SH-SY5Y (cell line): ENCODE data around the gene FXYD7.

Experiments
- GATA2 ChIP-seq: IDR thresholded peaks from 2 replicates; pipeline ENCODE4 v1.6.1; 2011; ENCODE audit warnings: mild to moderate bottlenecking, low read depth, low read length
- GATA3 ChIP-seq: IDR thresholded peaks from 2 replicates; pipeline ENCODE4 v1.6.1; 2011; ENCODE audit warnings: low read depth, mild to moderate bottlenecking, low read length, moderate library complexity

The FXYD7 gene

GRCh38 chr19:35142606-35143230 lies 337 bp upstream of the FXYD7 start:
- TF ChIP-seq GATA3 (no peak), GATA2 (no peak)

DNA sequence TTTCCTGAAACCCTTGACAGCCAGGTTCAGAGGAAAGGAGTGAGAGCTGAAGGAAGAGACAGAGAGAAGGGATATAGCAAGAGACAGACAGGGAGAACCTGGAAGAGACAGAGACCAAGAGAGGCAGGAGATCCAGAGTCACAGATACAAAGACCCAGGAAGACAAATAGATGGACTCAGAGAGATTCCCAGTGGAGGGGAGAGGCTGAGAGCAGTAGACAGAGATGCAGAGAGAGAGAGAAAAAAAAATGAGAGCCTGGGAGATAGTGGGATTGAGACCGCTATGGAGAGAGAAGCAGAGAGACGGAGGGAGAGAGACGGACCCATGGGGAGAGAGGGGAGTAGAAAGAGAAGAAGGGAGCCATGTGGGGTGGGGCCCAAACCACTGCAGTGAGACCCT lies 763 bp downstream of the FXYD7 start:
- TF ChIP-seq GATA2 = no peak
- no peak for TF ChIP-seq GATA3

GRCh38 chr19:35144259-35144599 lies 1.2 kb downstream of the FXYD7 start:
- TF ChIP-seq GATA2 (no peak), GATA3 (no peak)

DNA sequence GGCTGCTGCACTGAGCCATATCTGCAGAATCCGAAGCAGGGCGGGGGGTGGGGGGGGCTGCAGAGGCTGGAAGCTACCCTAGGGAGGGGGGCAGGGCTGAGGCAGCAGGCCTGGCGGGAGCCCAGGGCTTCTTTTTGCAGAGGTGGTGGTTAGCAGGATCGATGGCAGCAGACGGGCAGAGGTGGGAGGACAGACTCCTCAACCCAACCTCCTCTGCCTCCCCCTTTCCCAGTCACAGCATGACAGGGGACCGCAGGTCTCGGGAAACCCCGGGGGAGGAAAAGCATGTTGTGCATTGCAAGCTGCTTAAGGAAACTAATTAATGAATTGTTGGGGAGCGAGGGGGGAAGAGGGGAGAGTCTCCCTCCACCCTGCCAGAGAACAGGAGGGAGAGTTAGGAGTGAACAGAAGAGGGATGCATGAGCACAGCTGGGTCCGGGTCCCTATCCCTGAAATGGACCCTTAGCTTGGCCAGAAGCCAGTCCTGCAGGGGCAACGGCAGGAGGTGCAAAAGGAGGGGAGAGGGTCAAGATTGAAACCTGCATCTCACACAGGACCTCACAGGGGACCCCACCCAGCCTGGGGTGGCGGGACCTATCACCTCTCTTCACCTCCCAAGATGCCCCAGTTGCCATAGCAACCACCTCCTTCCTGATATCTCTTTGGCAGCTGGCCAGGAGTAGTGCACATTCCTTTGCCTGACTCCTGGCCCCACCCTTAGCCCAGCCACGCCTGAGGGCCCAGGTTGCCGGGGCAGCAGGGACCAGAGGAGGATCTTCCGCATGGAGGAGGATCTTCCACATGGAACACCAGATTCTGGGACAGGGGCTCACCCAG lies 1.8 kb downstream of the FXYD7 start:
- TF ChIP-seq GATA3 = no peak
- no peak for TF ChIP-seq GATA2

- TF ChIP-seq GATA2 (no peak), GATA3 (no peak)
Observed at GRCh38 chr19:35146746-35147459, 3.8 kb downstream of the FXYD7 start.

- TF ChIP-seq GATA2 (no peak), GATA3 (no peak)
Observed at GRCh38 chr19:35149463-35149862, 6.4 kb downstream of the FXYD7 start.

DNA sequence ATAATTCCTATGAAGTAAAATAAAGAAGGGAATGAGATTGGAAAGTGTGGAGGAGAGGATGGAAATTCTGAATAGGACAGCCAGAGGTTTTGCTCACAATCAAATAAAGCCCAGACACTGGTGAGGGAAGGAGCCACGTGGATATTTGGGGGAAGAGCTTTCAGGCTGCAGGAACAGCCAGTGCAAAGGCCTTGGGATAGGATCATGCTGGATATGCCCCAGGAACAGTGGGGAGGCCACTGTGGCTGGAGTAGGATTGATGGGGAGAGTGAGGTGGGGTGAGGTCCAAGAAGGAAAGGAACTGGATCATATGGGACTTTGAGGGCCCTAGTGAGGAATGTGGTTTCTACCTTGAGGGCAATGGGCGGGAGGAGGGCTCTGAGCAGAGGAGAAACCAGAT lies 7.4 kb downstream of the FXYD7 start:
- TF ChIP-seq GATA2 (no peak), GATA3 (no peak)

- TF ChIP-seq GATA2 (no peak), GATA3 (no peak)
Observed at GRCh38 chr19:35151273-35152065, 8.4 kb downstream of the FXYD7 start.

- TF ChIP-seq GATA2 (no peak), GATA3 (no peak)
Observed at GRCh38 chr19:35153701-35154524, 10.9 kb downstream of the FXYD7 start.

- TF ChIP-seq GATA2 (no peak), GATA3 (no peak)
Observed at GRCh38 chr19:35154525-35155406, 11.7 kb downstream of the FXYD7 start, which contains the start of gene FXYD5. TSS of gene FXYD5 (plus strand) at chr19:35154735. CDS start at chr19:35155551, 816 bp downstream.

- TF ChIP-seq GATA2 (no peak), GATA3 (no peak)
Observed at GRCh38 chr19:35155441-35155840, 12.4 kb downstream of the FXYD7 start.

GRCh38 chr19:35155981-35156672 lies 13.1 kb downstream of the FXYD7 start:
- TF ChIP-seq GATA2 (no peak), GATA3 (no peak)
